ENCODE measurements around the gene STXBP2.

GRCh38 chr19:7685546-7686445 lies 48.9 kb downstream of the STXBP2 start:
- no peak for TF ChIP-seq EZH2 (IDR thresholded peaks at IDR 0.05)
- peak; percentile 21; the same call in 1 of the 2 replicates for TF ChIP-seq POLR2AphosphoS5 (IDR thresholded peaks at IDR 0.05; ENCODE audit: borderline replicate concordance, low read depth, low read length)
